ENCODE data around the gene ZDHHC1.

Gene ZDHHC1

GRCh38 chr16:67432506-67432890 is 16.2 kb upstream of the ZDHHC1 start:
- Histone ChIP-seq H3K27me3 (ENCODE audit: control insufficient read depth in 3 of 3, insufficient read depth in 3 of 3, low read depth in 1 of 3, low read length in 3 of 3) (peaks cover 14 to 46% (median 25%) of the 10 kb centered on the region in 3 experiments), H2BK15ac (ENCODE audit: low read length) (no peak overlapping the region), H2BK120ac (ENCODE audit: low read depth, low read length) (no peak overlapping the region), H3K23ac (ENCODE audit: low read depth, low read length, poor library complexity) (peak overlapping the region; percentile 68), H3K4me2 (ENCODE audit: insufficient read depth, low read length, poor library complexity, severe bottlenecking) (no peak overlapping the region), H4K91ac (ENCODE audit: low read depth, low read length, poor library complexity) (no peak overlapping the region), H3K4me3 (ENCODE audit: low read length in 2 of 2) (peak overlapping the region in 1 of 2 donors; percentile 40), H3K27ac (replicated peaks; ENCODE audit: low read length) (no peak overlapping the region), H3K9ac (ENCODE audit: low read depth, low read length, poor library complexity) (no peak overlapping the region), H2AFZ (ENCODE audit: low read length) (peak overlapping the region; percentile 84), H3K79me1 (ENCODE audit: low read depth, low read length) (no peaks in the 10 kb centered on the region), H2AK5ac (ENCODE audit: low read depth, low read length) (peak overlapping the region; percentile 44), H4K8ac (ENCODE audit: low read depth, low read length) (no peak overlapping the region), H3K4ac (ENCODE audit: low read length) (no peak overlapping the region), H2BK5ac (ENCODE audit: low read length) (no peak overlapping the region), H2BK12ac (ENCODE audit: low read length) (no peak overlapping the region), H3K4me1 (ENCODE audit: control insufficient read depth in 2 of 2, insufficient read depth in 1 of 2, low read depth in 1 of 2, low read length in 2 of 2) (peaks cover 15 to 19% of the 10 kb centered on the region in 2 donors), H3K18ac (ENCODE audit: low read length) (peak overlapping the region; percentile 2), H3K36me3 (replicated peaks in 1 of 2; ENCODE audit: control insufficient read depth in 2 of 2, insufficient read depth in 2 of 2, low read length in 2 of 2) (peaks cover 9 to 14% of the 10 kb centered on the region in 2 donors), H3K9me3 (replicated peaks in 1 of 2; ENCODE audit: control insufficient read depth in 2 of 2, insufficient read depth in 1 of 2, low read depth in 1 of 2, low read length in 2 of 2) (peaks cover 0 to 2% of the 10 kb centered on the region in 2 donors), H3K14ac (ENCODE audit: low read length) (no peak overlapping the region)
- DNase-seq (ENCODE audit: low spot score): no peak
- no CpG with 5 or more reads among the region's 5 CpGs for WGBS, 2 donors (ENCODE audit: extremely low coverage in 2 of 2, insufficient read length in 2 of 2, insufficient replicate concordance in 1 of 2)

- Histone ChIP-seq H3K4me1 (ENCODE audit: control insufficient read depth in 2 of 2, insufficient read depth in 1 of 2, low read depth in 1 of 2, low read length in 2 of 2) (peaks cover 15 to 19% of the 10 kb centered on the region in 2 donors), H3K27ac (replicated peaks; ENCODE audit: low read length) (no peak overlapping the region), H3K27me3 (ENCODE audit: control insufficient read depth in 3 of 3, insufficient read depth in 3 of 3, low read depth in 1 of 3, low read length in 3 of 3) (peaks cover 14 to 46% (median 25%) of the 10 kb centered on the region in 3 experiments), H3K79me1 (ENCODE audit: low read depth, low read length) (no peaks in the 10 kb centered on the region), H3K14ac (ENCODE audit: low read length) (no peak overlapping the region), H3K9ac (ENCODE audit: low read depth, low read length, poor library complexity) (no peak overlapping the region), H3K18ac (ENCODE audit: low read length) (peak overlapping the region; percentile 20), H4K91ac (ENCODE audit: low read depth, low read length, poor library complexity) (no peak overlapping the region), H3K4me3 (ENCODE audit: low read length in 2 of 2) (peak overlapping the region; percentile 50 to 59), H3K4ac (ENCODE audit: low read length) (no peak overlapping the region), H2AFZ (ENCODE audit: low read length) (peak overlapping the region; percentile 84), H4K8ac (ENCODE audit: low read depth, low read length) (no peak overlapping the region), H3K9me3 (replicated peaks in 1 of 2; ENCODE audit: control insufficient read depth in 2 of 2, insufficient read depth in 1 of 2, low read depth in 1 of 2, low read length in 2 of 2) (peaks cover 0 to 2% of the 10 kb centered on the region in 2 donors), H2BK15ac (ENCODE audit: low read length) (peak overlapping the region; percentile 62), H3K4me2 (ENCODE audit: insufficient read depth, low read length, poor library complexity, severe bottlenecking) (peak overlapping the region; percentile 87), H2AK5ac (ENCODE audit: low read depth, low read length) (peak overlapping the region; percentile 65), H2BK5ac (ENCODE audit: low read length) (no peak overlapping the region), H2BK12ac (ENCODE audit: low read length) (no peak overlapping the region), H2BK120ac (ENCODE audit: low read depth, low read length) (no peak overlapping the region), H3K36me3 (replicated peaks in 1 of 2; ENCODE audit: control insufficient read depth in 2 of 2, insufficient read depth in 2 of 2, low read length in 2 of 2) (peaks cover 8 to 9% of the 10 kb centered on the region in 2 donors), H3K23ac (ENCODE audit: low read depth, low read length, poor library complexity) (peak overlapping the region; percentile 68)
- peak; percentile 20 for DNase-seq (ENCODE audit: low spot score)
- WGBS, 2 donors (ENCODE audit: extremely low coverage in 2 of 2, insufficient read length in 2 of 2, insufficient replicate concordance in 1 of 2): no CpG with 5 or more reads among the region's 13 CpGs
Measured at GRCh38 chr16:67431775-67432505, 15.7 kb upstream of the ZDHHC1 start.

- Histone ChIP-seq H3K27ac (replicated peaks; ENCODE audit: low read length) (no peak within 1 kb of the TSS), H3K18ac (ENCODE audit: low read length) (peak within 1 kb of the TSS; percentile 96), H2AK5ac (ENCODE audit: low read depth, low read length) (peak within 1 kb of the TSS; percentile 65), H4K8ac (ENCODE audit: low read depth, low read length) (peak within 1 kb of the TSS; percentile 49), H3K9me3 (replicated peaks in 1 of 2; ENCODE audit: control insufficient read depth in 2 of 2, insufficient read depth in 1 of 2, low read depth in 1 of 2, low read length in 2 of 2) (peaks cover 0 to 2% of the 10 kb centered on the region in 2 donors), H2BK12ac (ENCODE audit: low read length) (peak within 1 kb of the TSS; percentile 46), H3K4me3 (ENCODE audit: low read length in 2 of 2) (peak within 1 kb of the TSS; percentile 50 to 71), H4K91ac (ENCODE audit: low read depth, low read length, poor library complexity) (peak within 1 kb of the TSS; percentile 39), H3K23ac (ENCODE audit: low read depth, low read length, poor library complexity) (peak within 1 kb of the TSS; percentile 86), H3K4me1 (ENCODE audit: control insufficient read depth in 2 of 2, insufficient read depth in 1 of 2, low read depth in 1 of 2, low read length in 2 of 2) (peaks cover 15 to 19% of the 10 kb centered on the region in 2 donors), H3K79me1 (ENCODE audit: low read depth, low read length) (no peaks in the 10 kb centered on the region), H3K36me3 (replicated peaks in 1 of 2; ENCODE audit: control insufficient read depth in 2 of 2, insufficient read depth in 2 of 2, low read length in 2 of 2) (peaks cover 4 to 5% of the 10 kb centered on the region in 2 donors), H3K4me2 (ENCODE audit: insufficient read depth, low read length, poor library complexity, severe bottlenecking) (peak within 1 kb of the TSS; percentile 87), H3K4ac (ENCODE audit: low read length) (no peak within 1 kb of the TSS), H2AFZ (ENCODE audit: low read length) (peak within 1 kb of the TSS; percentile 85), H3K27me3 (ENCODE audit: control insufficient read depth in 3 of 3, insufficient read depth in 3 of 3, low read depth in 1 of 3, low read length in 3 of 3) (peaks cover 14 to 46% (median 25%) of the 10 kb centered on the region in 3 experiments), H2BK5ac (ENCODE audit: low read length) (no peak within 1 kb of the TSS), H3K14ac (ENCODE audit: low read length) (peak within 1 kb of the TSS; percentile 90), H3K9ac (ENCODE audit: low read depth, low read length, poor library complexity) (peak within 1 kb of the TSS; percentile 90), H2BK15ac (ENCODE audit: low read length) (peak within 1 kb of the TSS; percentile 62), H2BK120ac (ENCODE audit: low read depth, low read length) (no peak within 1 kb of the TSS)
- WGBS, 2 donors (ENCODE audit: extremely low coverage in 2 of 2, insufficient read length in 2 of 2, insufficient replicate concordance in 1 of 2): no CpG with 5 or more reads among the region's 87 CpGs
- peak; percentile 48 for DNase-seq (ENCODE audit: low spot score)
Measured at GRCh38 chr16:67430977-67431774, 14.9 kb upstream of the ZDHHC1 start, which contains the start of gene HSD11B2. HSD11B2 (plus strand) TSS chr16:67431121; CDS start chr16:67431249, 128 bp downstream.

All from neuronal stem cell (in vitro differentiated cells).